Spleen (tissue), 11 donors: Measurements from ENCODE around the gene SMAD3. TPM values are rescaled to one million over a fixed set of nuclear protein-coding genes. Genes with fewer than 3 reads are reported as not detected.

Source experiments
- DNase-seq: peaks from one replicate; pipeline ENCODE4 v3.0.0-alpha.2; 2020
- H3K27ac ChIP-seq, 8 donors: fragments of 200-600 bp; sonication (generic) in 7 of 8; 1 replicate in 4 of 8; 2 replicates in 4 of 8; pipeline versions ENCODE4 v1.5.0 to v1.8.0; 2016 to 2021; ENCODE audit warnings: inconsistent platforms in 4 of 8, mild to moderate bottlenecking in 4 of 8, moderate library complexity in 1 of 8
- H3K27me3 ChIP-seq, 7 donors: fragments of 200-600 bp; sonication (generic) in 6 of 7; replicated peaks in 1 of 7; 1 replicate in 4 of 7; 2 replicates in 3 of 7; pipeline versions ENCODE4 v1.5.0 to v1.8.0; 2016 to 2021; ENCODE audit warnings: inconsistent platforms in 3 of 7, mild to moderate bottlenecking in 1 of 7
- H3K36me3 ChIP-seq, 6 donors: fragments of 200-600 bp; sonication (generic) in 5 of 6; 1 replicate in 4 of 6; 2 replicates in 2 of 6; pipeline versions ENCODE4 v1.5.0 to v1.8.0; 2016 to 2021; ENCODE audit warnings: inconsistent platforms in 2 of 6
- H3K4me1 ChIP-seq, 6 donors: fragments of 200-600 bp; sonication (generic) in 5 of 6; 1 replicate in 3 of 6; 2 replicates in 3 of 6; pipeline versions ENCODE4 v1.5.0 to v1.8.0; 2016 to 2021; ENCODE audit warnings: inconsistent platforms in 3 of 6
- H3K4me3 ChIP-seq, 8 donors: fragments of 200-600 bp; sonication (generic) in 7 of 8; 1 replicate in 4 of 8; 2 replicates in 4 of 8; pipeline versions ENCODE4 v1.5.0 to v1.8.0; 2016 to 2021; ENCODE audit warnings: inconsistent platforms in 4 of 8, mild to moderate bottlenecking in 4 of 8, moderate library complexity in 2 of 8
- H3K9me3 ChIP-seq, 8 donors: fragments of 200-600 bp; sonication (generic) in 7 of 8; 1 replicate in 4 of 8; 2 replicates in 4 of 8; pipeline versions ENCODE4 v1.5.0 to v1.8.0; 2016 to 2021; ENCODE audit warnings: inconsistent platforms in 4 of 8
- POLR2A ChIP-seq, 3 donors: fragments of 450-650 bp; IDR thresholded peaks; one replicate each; pipeline ENCODE4 v1.5.1; 2017; ENCODE audit warnings: antibody characterized with exemption in 3 of 3, mild to moderate bottlenecking in 1 of 3
- POLR2AphosphoS5 ChIP-seq, 3 donors: sonication (generic); formaldehyde crosslinking; IDR thresholded peaks; one replicate each; pipeline ENCODE4 v1.5.1; 2017; ENCODE audit warnings: antibody characterized with exemption in 3 of 3
- WGBS, 5 donors: extraction: QIAGEN DNeasy Blood & Tissue Kit in 3 of 5; methylation state at CpG; one replicate each; pipeline versions ENCODE4 v1.1.5 to v1.1.7; 2013 to 2018; 5-methylcytosine and 5-hydroxymethylcytosine counted together
- intact Hi-C: fragments of 100-400 bp; cut with DNase I; formaldehyde crosslinking; loops from one replicate; pipeline ENCODE4 v1.15.0; 2023; ENCODE audit warnings: low total_unique reads
- polyA plus RNA-seq, 3 donors: library from polyadenylated mRNA; stranded (reverse); fragments of 200-250 nt; gene quantifications; one replicate each; pipeline ENCODE4 v1.2.1, GENCODE V29; 2013
- total RNA-seq, 7 donors: library from RNA; depleted of rRNA in 3 of 7; stranded (reverse); fragments of >200 nt in 3 of 7; fragmentation: NEBNext Ultra II Directional in 4 of 7; extraction: Animal tissue kit (Norgen Biotek cat#: 25700) in 4 of 7; gene quantifications; one replicate each; pipeline versions ENCODE4 v1.1.0 to v1.2.1, GENCODE V29; 2016 to 2021
- TF ChIP-seq, protein P1 (sequence below), 11 experiments: fragments of 200-600 bp in 7 of 11; fragments of 450-650 bp in 4 of 11; sonication (generic) in 4 of 11; IDR thresholded peaks in 8 of 11; conservative IDR thresholded peaks in 3 of 11; 1 replicate in 7 of 11; 2 replicates in 4 of 11; pipeline versions ENCODE4 v1.4.0 to v1.8.0; 2016 to 2021; ENCODE audit warnings: antibody characterized with exemption in 11 of 11, inconsistent platforms in 4 of 11, mild to moderate bottlenecking in 1 of 11
- donor health status: healthy with polysubstance abuse.
- donor health status: DM: no; HTN: no; CAD: no; lungs with moderate emphysema.
- donor health status: DM: no; HTN: no; CAD: no.
- donor health status: Bipolar disorder and iron deficiency.
- donor health status: healthy.
- donor health status: DM: no; HTN: no; CAD: no.
- donor health status: DM: yes; HTN: yes; CAD: no.

Gene SMAD3
- total and polyA plus RNA-seq, 10 donors, result 8.3 to 78.4 (median 33.7) TPM

GRCh38 chr15:67039384-67040075 lies 25.9 kb upstream of the SMAD3 start:
- Histone ChIP-seq H3K4me3 (no peak overlapping the region), H3K36me3 (no peaks in the 10 kb centered on the region), H3K27me3 (no peaks in the 10 kb centered on the region), H3K27ac (no peak overlapping the region), H3K4me1 (peaks cover 5 to 67% (median 27%) of the 10 kb centered on the region in 6 donors), H3K9me3 (no peaks in the 10 kb centered on the region)
- intact Hi-C loops, result no loop called here
- WGBS, 5 donors, result 59 to 68% (median 64%) methylated on average over 10 of the region's 10 CpGs
- TF ChIP-seq POLR2A (IDR thresholded peaks at IDR 0.05) (no peak), POLR2AphosphoS5 (IDR thresholded peaks at IDR 0.05) (no peak)
- TF ChIP-seq, protein P1, sequence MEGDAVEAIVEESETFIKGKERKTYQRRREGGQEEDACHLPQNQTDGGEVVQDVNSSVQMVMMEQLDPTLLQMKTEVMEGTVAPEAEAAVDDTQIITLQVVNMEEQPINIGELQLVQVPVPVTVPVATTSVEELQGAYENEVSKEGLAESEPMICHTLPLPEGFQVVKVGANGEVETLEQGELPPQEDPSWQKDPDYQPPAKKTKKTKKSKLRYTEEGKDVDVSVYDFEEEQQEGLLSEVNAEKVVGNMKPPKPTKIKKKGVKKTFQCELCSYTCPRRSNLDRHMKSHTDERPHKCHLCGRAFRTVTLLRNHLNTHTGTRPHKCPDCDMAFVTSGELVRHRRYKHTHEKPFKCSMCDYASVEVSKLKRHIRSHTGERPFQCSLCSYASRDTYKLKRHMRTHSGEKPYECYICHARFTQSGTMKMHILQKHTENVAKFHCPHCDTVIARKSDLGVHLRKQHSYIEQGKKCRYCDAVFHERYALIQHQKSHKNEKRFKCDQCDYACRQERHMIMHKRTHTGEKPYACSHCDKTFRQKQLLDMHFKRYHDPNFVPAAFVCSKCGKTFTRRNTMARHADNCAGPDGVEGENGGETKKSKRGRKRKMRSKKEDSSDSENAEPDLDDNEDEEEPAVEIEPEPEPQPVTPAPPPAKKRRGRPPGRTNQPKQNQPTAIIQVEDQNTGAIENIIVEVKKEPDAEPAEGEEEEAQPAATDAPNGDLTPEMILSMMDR (IDR thresholded peaks at IDR 0.05 in 8 of 11, conservative IDR thresholded peaks at IDR 0.05 in 3 of 11), result no peak
- no peak for DNase-seq

DNA sequence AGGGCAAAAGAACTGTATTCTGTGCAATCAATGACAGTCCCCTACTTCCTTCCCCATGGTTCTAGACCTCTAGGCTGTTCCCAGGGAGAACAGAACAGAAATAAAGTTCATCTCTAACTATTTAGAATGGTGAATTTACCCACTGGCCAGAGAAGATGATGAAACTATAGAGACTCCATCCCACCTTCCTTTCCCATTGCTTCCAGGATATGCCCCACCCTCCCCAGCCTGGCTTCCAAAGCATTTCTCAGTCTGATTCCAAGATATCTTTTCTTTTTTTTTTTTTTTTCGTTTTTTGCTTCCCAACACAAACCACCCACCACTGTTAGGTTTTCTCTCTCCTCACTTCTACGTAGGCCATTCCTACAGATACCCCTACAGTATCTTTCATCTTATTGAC lies 25.1 kb upstream of the SMAD3 start:
- H3K27ac ChIP-seq, result no peak overlapping the region
- H3K36me3 ChIP-seq, result no peaks in the 10 kb centered on the region
- peaks cover 5 to 72% (median 30%) of the 10 kb centered on the region in 6 donors for H3K4me1 ChIP-seq
- TF ChIP-seq POLR2AphosphoS5 (IDR thresholded peaks at IDR 0.05) (no peak), POLR2A (IDR thresholded peaks at IDR 0.05) (no peak)
- TF ChIP-seq, protein P1 (IDR thresholded peaks at IDR 0.05 in 8 of 11, conservative IDR thresholded peaks at IDR 0.05 in 3 of 11), result no peak
- H3K27me3 ChIP-seq, result no peaks in the 10 kb centered on the region
- 68 to 90% (median 72%) methylated on average over 2 of the region's 2 CpGs for WGBS, 5 donors
- DNase-seq, result no peak
- intact Hi-C loops, result no loop called here
- H3K4me3 ChIP-seq, result no peak overlapping the region
- no peaks in the 10 kb centered on the region for H3K9me3 ChIP-seq

DNA sequence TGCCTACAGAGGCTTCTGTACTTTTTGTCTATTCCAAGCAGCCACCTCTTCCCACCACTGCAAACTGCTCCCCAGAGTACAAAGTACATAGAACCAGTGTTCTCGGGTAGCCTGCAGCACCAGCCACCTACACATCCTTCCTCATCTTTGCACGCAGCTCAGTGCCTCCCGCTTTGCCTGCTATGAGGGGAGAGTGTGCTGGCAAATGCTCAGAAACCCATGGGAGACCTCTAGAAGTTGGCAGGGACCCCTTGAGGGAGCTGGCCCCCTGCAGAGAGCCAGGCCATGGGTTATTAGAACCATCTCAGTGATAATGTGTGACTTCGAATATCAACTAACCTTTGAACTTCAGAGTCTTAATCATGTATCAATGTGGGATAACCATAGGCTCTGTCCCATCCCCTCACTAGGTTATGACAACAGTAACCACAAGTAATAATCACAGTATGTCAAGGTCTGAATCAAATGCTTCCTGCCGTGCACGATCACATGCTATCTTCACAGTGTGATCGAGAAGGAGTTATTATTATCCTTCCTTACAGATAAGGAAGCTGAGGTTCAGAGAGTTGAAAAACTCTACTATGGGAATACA lies 22.8 kb upstream of the SMAD3 start:
- Histone ChIP-seq H3K4me1 (peaks cover 5 to 62% (median 31%) of the 10 kb centered on the region in 6 donors), H3K9me3 (no peaks in the 10 kb centered on the region), H3K27ac (peak overlapping the region in 2 of 8 donors; percentile 0 to 6), H3K27me3 (no peaks in the 10 kb centered on the region), H3K36me3 (no peaks in the 10 kb centered on the region), H3K4me3 (no peak overlapping the region)
- WGBS, 5 donors, result 17 to 25% (median 18%) methylated on average over 7 of the region's 7 CpGs
- no peak for TF ChIP-seq POLR2AphosphoS5 (IDR thresholded peaks at IDR 0.05)
- TF ChIP-seq, protein P1 (IDR thresholded peaks at IDR 0.05 in 8 of 11, conservative IDR thresholded peaks at IDR 0.05 in 3 of 11), result no peak
- no peak for TF ChIP-seq POLR2A (IDR thresholded peaks at IDR 0.05)
- no peak for DNase-seq
- intact Hi-C loops, result no loop called here
